Thoracic aorta (tissue), 2 donors: ENCODE data around the gene MAMDC4. TPM values are rescaled to one million over a fixed set of nuclear protein-coding genes. Genes with fewer than 3 reads are reported as not detected.
A peak's percentile ranks its signal among the peaks of the same experiment; 100 is the strongest.

Source experiments
- ATAC-seq: fragments of 150-250 bp; one replicate; pipeline ENCODE4 v1.8.0; 2017; ENCODE audit warnings: low read depth; ENCODE audit not compliant: insufficient number of reproducible peaks, low FRiP score
- DNase-seq: peaks from one replicate; pipeline ENCODE4 v3.0.0-alpha.2; 2020; ENCODE audit warnings: low spot score
- H3K27ac ChIP-seq, 2 donors: fragments of 200-600 bp; sonication (generic); 1 replicate in 1 of 2; 2 replicates in 1 of 2; pipeline ENCODE4 v1.5.1; 2016; ENCODE audit warnings: mild to moderate bottlenecking in 2 of 2, moderate library complexity in 2 of 2
- H3K27me3 ChIP-seq: fragments of 200-600 bp; sonication (generic); replicated peaks from 2 replicates; pipeline ENCODE4 v1.6.0; 2016; ENCODE audit warnings: mild to moderate bottlenecking; ENCODE audit not compliant: insufficient read depth
- H3K36me3 ChIP-seq: fragments of 200-600 bp; sonication (generic); one replicate; pipeline ENCODE4 v1.5.1; 2016
- H3K4me1 ChIP-seq, 2 donors: fragments of 200-600 bp; sonication (generic); 1 replicate in 1 of 2; 2 replicates in 1 of 2; pipeline versions ENCODE4 v1.5.1 to v1.6.0; 2016; ENCODE audit warnings: low read depth in 2 of 2, mild to moderate bottlenecking in 1 of 2; ENCODE audit not compliant: control insufficient read depth in 1 of 2
- H3K4me3 ChIP-seq: fragments of 200-600 bp; sonication (generic); 2 replicates; pipeline ENCODE4 v1.5.1; 2016; ENCODE audit warnings: mild to moderate bottlenecking
- H3K9me3 ChIP-seq: fragments of 200-600 bp; sonication (generic); 2 replicates; pipeline ENCODE4 v1.5.1; 2016
- CTCF ChIP-seq: fragments of 200-600 bp; sonication (generic); IDR thresholded peaks from one replicate; pipeline ENCODE4 v1.5.1; 2019; ENCODE audit warnings: antibody characterized with exemption
- total RNA-seq, 2 donors: library from RNA; depleted of rRNA; stranded (reverse); fragments of >200 nt; gene quantifications; one replicate each; pipeline versions ENCODE4 v1.1.0 to v1.2.3, GENCODE V29; 2016

The MAMDC4 gene
- total RNA-seq, 2 donors from 2014 or later = 1.8 to 2.8 TPM

GRCh38 chr9:136902259-136902821 is 50.2 kb downstream of the MAMDC4 start:
- Histone ChIP-seq H3K4me3 (peak overlapping the region; percentile 54), H3K27me3 (no peaks in the 10 kb centered on the region), H3K9me3 (no peaks in the 10 kb centered on the region), H3K27ac (peak overlapping the region; percentile 70 to 77), H3K36me3 (no peaks in the 10 kb centered on the region), H3K4me1 (peaks cover 18 to 40% of the 10 kb centered on the region in 2 donors)
- DNase-seq (peak; percentile 19), ATAC-seq (peak; percentile 68)
- no peak for TF ChIP-seq CTCF

- ATAC-seq (peak; percentile 28), DNase-seq (no peak)
- Histone ChIP-seq H3K36me3 (no peaks in the 10 kb centered on the region), H3K9me3 (no peaks in the 10 kb centered on the region), H3K4me3 (peak overlapping the region; percentile 54), H3K4me1 (peaks cover 18 to 40% of the 10 kb centered on the region in 2 donors), H3K27ac (peak overlapping the region; percentile 70 to 77), H3K27me3 (no peaks in the 10 kb centered on the region)
- TF ChIP-seq CTCF = no peak
Observed at GRCh38 chr9:136903041-136903554, 51.0 kb downstream of the MAMDC4 start.

GRCh38 chr9:136906266-136906665 is 54.1 kb downstream of the MAMDC4 start:
- H3K4me1 ChIP-seq = peaks cover 18 to 28% of the 10 kb centered on the region in 2 donors
- DNase-seq = no peak
- H3K27me3 ChIP-seq = no peaks in the 10 kb centered on the region
- no peak for ATAC-seq
- H3K36me3 ChIP-seq = peaks cover 13% of the 10 kb centered on the region
- no peak overlapping the region for H3K4me3 ChIP-seq
- no peak for TF ChIP-seq CTCF
- no peak overlapping the region for H3K27ac ChIP-seq
- no peaks in the 10 kb centered on the region for H3K9me3 ChIP-seq

GRCh38 chr9:136907011-136907914 is 55.1 kb downstream of the MAMDC4 start:
- Histone ChIP-seq H3K27me3 (no peaks in the 10 kb centered on the region), H3K9me3 (no peaks in the 10 kb centered on the region), H3K4me3 (no peak overlapping the region), H3K36me3 (peaks cover 15% of the 10 kb centered on the region), H3K4me1 (peaks cover 12 to 18% of the 10 kb centered on the region in 2 donors), H3K27ac (no peak overlapping the region)
- DNase-seq (no peak), ATAC-seq (no peak)
- TF ChIP-seq CTCF = no peak

Other genes with a start within 250 kb of the MAMDC4 start
- 10 to 100 TPM; 42.0 to 56.5 TPM for gene EGFL7, start 189.4 kb upstream of the MAMDC4 start, total RNA-seq
- 10 to 100 TPM; 50.2 to 66.8 TPM for gene AGPAT2, start 164.9 kb upstream of the MAMDC4 start, total RNA-seq
- gene DIPK1B, start 139.8 kb upstream of the MAMDC4 start, total RNA-seq = 1 to 10 TPM; 4.8 to 6.9 TPM
- gene LCN10, start 109.4 kb upstream of the MAMDC4 start, total RNA-seq = 1 to 10 TPM; 3.1 to 9.4 TPM
- gene LCN6, start 103.8 kb upstream of the MAMDC4 start, total RNA-seq = 10 to 100 TPM in 1 of 2 donors, 1 to 10 TPM in 1; 4.5 to 25.3 TPM
- not detected for gene LCN8, start 94.1 kb upstream of the MAMDC4 start, total RNA-seq
- gene LCN15, start 87.8 kb upstream of the MAMDC4 start, total RNA-seq = not detected
- 10 to 100 TPM; 12.8 to 37.8 TPM for gene TMEM141, start 61.0 kb upstream of the MAMDC4 start, total RNA-seq
- gene CCDC183, start 56.0 kb upstream of the MAMDC4 start, total RNA-seq = under 1 TPM; 0.68 to 0.71 TPM
- 10 to 100 TPM; 61.7 to 86.2 TPM for gene RABL6, start 44.4 kb upstream of the MAMDC4 start, total RNA-seq
- 1 to 10 TPM; 7.3 to 9.2 TPM for gene AJM1, start 9.9 kb upstream of the MAMDC4 start, total RNA-seq
- gene PHPT1, start 2.9 kb upstream of the MAMDC4 start, total RNA-seq = 10 to 100 TPM; 37.5 to 92.1 TPM
- gene EDF1, start 14.0 kb downstream of the MAMDC4 start, total RNA-seq = 100 to 1,000 TPM; 200 to 240 TPM
- 10 to 100 TPM; 11.6 to 12.9 TPM for gene TRAF2, start 34.2 kb downstream of the MAMDC4 start, total RNA-seq
- 100 to 1,000 TPM; 176 to 383 TPM for gene FBXW5, start 92.4 kb downstream of the MAMDC4 start, total RNA-seq
- gene C8G, start 92.9 kb downstream of the MAMDC4 start, total RNA-seq = not detected
- gene LCN12, start 99.9 kb downstream of the MAMDC4 start, total RNA-seq = under 1 TPM in 1 of 2 donors, not detected in 1; 0.27 TPM
- 10 to 100 TPM; 66.1 to 89.5 TPM for gene PTGDS, start 125.2 kb downstream of the MAMDC4 start, total RNA-seq
- gene LCNL1, start 130.6 kb downstream of the MAMDC4 start, total RNA-seq = not detected
- gene PAXX, start 140.1 kb downstream of the MAMDC4 start, total RNA-seq = 10 to 100 TPM; 49.9 to 57.3 TPM
- 1 to 10 TPM; 1.4 to 8.7 TPM for gene CLIC3, start 144.2 kb downstream of the MAMDC4 start, total RNA-seq
- 10 to 100 TPM; 37.2 to 60.5 TPM for gene ABCA2, start 175.9 kb downstream of the MAMDC4 start, total RNA-seq
- gene FUT7, start 179.7 kb downstream of the MAMDC4 start, total RNA-seq = not detected
- gene NPDC1, start 193.8 kb downstream of the MAMDC4 start, total RNA-seq = 10 to 100 TPM; 71.5 to 95.8 TPM
- gene ENTPD2, start 201.7 kb downstream of the MAMDC4 start, total RNA-seq = under 1 TPM; 0.92 to 0.95 TPM
- under 1 TPM; 0.41 to 0.92 TPM for gene SAPCD2, start 218.2 kb downstream of the MAMDC4 start, total RNA-seq
- gene UAP1L1, start 225.2 kb downstream of the MAMDC4 start, total RNA-seq = 10 to 100 TPM in 1 of 2 donors, 1 to 10 TPM in 1; 9.6 to 11.4 TPM
- 10 to 100 TPM; 32.9 to 52.9 TPM for gene MAN1B1, start 234.6 kb downstream of the MAMDC4 start, total RNA-seq